Activated T-cell treated with anti-CD3 and anti-CD28 coated beads, Interleukin-2, amount 50 U/mL, for 4 hours (primary cell): ENCODE data around the gene MYO1D. TPM values are rescaled to one million over a fixed set of nuclear protein-coding genes. Genes with fewer than 3 reads are reported as not detected.
"Not testable (repeated sequence)": the region's sequence is repeated elsewhere in the genome, so short reads cannot be mapped to it uniquely, and the experiment has no call there.

Experiments
- ATAC-seq, 2 donors: fragments of 200-7000 bp; cut with Tn5 transposase; one replicate each; pipeline ENCODE4 v1.10.0; 2021
- DNase-seq: peaks from one replicate; pipeline ENCODE4 v3.0.0-alpha.2; 2020
- H3K27me3 Mint-ChIP-seq: one replicate; pipeline ENCODE4 v1.8.0; 2021; ENCODE audit warnings: low read depth, mixed read lengths
- H3K36me3 Mint-ChIP-seq: one replicate; pipeline ENCODE4 v1.8.0; 2022; ENCODE audit warnings: mixed read lengths; ENCODE audit not compliant: insufficient read depth
- H3K4me1 Mint-ChIP-seq: one replicate; pipeline ENCODE4 v1.8.0; 2021; ENCODE audit warnings: low read depth, mixed read lengths
- H3K4me3 Mint-ChIP-seq: one replicate; pipeline ENCODE4 v1.8.0; 2021; ENCODE audit warnings: mild to moderate bottlenecking, moderate library complexity, mixed read lengths
- H3K9me3 Mint-ChIP-seq: one replicate; pipeline ENCODE4 v1.8.0; 2021; ENCODE audit warnings: mixed read lengths
- total RNA-seq, 3 donors: library from RNA; stranded (reverse); gene quantifications; one replicate each; pipeline ENCODE4 v1.2.1, GENCODE V29; 2021

MYO1D gene
- 10 to 100 TPM in 2 of 3 donors, 1 to 10 TPM in 1; 8.5 to 14.6 (median 10.6) TPM for total RNA-seq

DNA sequence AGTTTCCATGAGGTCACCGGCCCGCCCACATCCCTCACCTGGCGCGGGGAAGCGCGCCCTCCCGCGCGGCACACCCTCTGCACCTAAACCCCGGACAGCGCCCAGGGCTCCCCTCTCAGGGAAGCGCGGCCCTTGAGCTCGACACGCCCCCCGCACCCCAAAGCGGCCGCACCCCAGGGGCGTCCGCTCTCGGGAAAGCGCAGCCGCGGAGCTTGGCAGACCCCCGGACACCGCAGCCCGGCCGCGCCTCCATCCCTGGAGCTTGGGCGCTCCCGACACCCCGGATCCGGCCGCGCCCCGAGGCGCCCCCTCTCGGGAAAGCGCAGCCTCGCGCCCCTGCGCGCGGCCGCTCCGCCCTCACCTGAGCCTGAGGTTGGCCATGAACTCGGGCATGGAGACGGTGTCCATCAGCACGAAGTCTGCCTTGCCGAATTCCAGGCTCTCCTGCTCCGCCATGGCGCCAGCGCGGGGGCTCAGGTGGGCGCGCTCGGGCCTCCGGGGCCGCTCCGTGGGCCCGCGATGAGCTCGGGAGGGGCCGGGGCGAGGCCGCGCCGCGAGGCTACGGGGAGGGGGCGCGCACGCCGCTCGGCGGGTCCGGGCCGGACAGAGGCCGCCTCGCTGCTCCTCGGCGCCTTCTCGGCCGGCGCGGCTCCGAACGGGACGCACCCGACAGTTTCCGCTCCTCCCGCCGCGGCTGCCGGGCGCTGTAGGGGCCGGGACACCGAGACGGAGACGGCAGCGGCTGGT lies at the start of gene MYO1D:
TSS of gene MYO1D (minus strand) at position 708 of the 747 bp plus-strand sequence. CDS start at position 456, 252 bp downstream.
- H3K4me3 Mint-ChIP-seq: peak within 1 kb of the TSS; percentile 93
- H3K36me3 Mint-ChIP-seq: no peaks in the 10 kb centered on the region
- ATAC-seq (peak; percentile 57 to 68), DNase-seq (peak; percentile 79)
- no peaks in the 10 kb centered on the region for H3K27me3 Mint-ChIP-seq
- peaks cover 11% of the 10 kb centered on the region for H3K4me1 Mint-ChIP-seq
- H3K9me3 Mint-ChIP-seq: no peaks in the 10 kb centered on the region

DNA sequence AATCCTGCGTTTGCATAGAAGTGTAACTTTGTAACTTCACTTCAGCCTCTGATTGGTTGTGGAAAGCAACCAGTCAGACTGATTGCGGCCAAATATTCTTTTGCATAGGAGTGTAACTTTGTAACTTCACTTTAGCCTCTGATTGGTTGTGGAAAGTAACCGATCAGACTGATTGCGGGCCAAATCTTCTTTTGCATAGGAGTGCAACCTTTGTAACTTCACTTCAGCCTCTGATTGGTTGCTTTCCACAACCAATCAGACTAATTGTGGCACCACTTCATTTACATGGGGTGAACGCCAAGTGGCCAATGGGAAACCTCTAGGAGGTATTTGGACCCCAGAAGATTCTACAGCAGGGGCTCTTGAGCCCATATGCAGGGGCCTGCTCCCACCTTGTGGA lies 49.3 kb upstream of the MYO1D start:
- H3K4me1 Mint-ChIP-seq: peaks cover 3% of the 10 kb centered on the region
- H3K4me3 Mint-ChIP-seq: no peak overlapping the region
- ATAC-seq (no peak), DNase-seq (no peak)
- peaks cover 26% of the 10 kb centered on the region for H3K27me3 Mint-ChIP-seq
- H3K9me3 Mint-ChIP-seq: no peaks in the 10 kb centered on the region
- no peaks in the 10 kb centered on the region for H3K36me3 Mint-ChIP-seq

DNA sequence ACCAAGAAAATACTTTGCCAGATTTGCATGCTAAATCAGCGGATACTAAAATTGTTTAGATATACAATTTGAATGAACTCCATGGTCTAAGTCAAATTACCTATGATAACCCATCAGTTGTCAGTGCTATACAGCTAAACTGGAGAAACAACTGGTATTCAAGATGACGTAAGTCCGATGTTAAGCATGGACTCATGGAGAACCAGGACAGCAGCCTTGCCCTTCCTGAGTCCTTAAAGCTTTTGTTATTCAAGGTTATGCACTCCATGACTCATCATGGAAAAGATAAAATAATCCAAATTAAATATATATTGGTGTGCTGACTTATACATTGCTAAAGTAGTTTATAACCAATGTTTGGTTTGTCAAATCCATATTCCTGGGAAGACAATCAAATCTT lies 47.0 kb upstream of the MYO1D start:
- DNase-seq, H3K4me3 Mint-ChIP-seq, H3K9me3 Mint-ChIP-seq, ATAC-seq, H3K4me1 Mint-ChIP-seq, H3K36me3 Mint-ChIP-seq: not testable (repeated sequence)
- peaks cover 12% of the 10 kb centered on the region for H3K27me3 Mint-ChIP-seq

DNA sequence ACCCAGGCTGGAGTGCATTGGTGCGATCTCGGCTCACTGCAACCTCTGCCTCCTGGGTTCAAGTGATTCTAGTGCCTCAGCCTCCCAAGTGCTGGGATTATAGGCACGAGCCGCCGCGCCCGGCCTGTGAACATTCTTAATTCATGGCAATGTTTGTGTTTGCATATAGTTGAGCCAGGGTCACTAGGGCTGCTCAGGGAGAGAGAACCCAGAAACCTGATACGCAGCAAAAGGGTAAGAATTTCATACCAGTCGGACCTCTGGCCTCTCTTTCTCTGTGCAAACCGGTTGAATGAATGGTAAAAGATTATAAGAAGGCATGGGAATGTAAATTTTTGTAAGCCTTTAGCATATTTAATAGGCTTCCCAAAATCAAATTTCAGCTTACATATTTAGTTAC lies 44.1 kb upstream of the MYO1D start:
- H3K4me3 Mint-ChIP-seq: no peak overlapping the region
- no peak for DNase-seq
- ATAC-seq: no peak
- no peaks in the 10 kb centered on the region for H3K36me3 Mint-ChIP-seq
- no peaks in the 10 kb centered on the region for H3K9me3 Mint-ChIP-seq
- H3K27me3 Mint-ChIP-seq: peaks cover 3% of the 10 kb centered on the region
- H3K4me1 Mint-ChIP-seq: no peaks in the 10 kb centered on the region

DNA sequence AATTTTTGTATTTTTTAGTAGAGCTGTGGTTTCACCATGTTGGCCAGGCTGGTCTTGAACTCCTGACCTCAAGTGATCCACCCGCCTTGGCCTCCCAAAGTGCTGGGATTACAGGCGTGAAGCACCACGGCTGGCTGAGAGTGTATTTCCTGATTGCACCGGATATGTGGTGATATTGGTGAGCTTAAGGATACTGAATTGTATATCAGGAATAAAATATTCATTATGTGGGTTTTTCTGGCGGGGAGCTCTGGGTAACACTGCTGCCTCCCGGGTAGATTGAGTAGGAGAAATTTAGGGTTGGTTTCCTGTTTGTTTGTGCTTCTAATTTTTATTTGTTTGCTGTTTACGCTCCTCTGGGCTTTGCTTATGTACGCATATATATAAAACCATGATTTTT lies 43.4 kb upstream of the MYO1D start:
- H3K4me1 Mint-ChIP-seq: no peaks in the 10 kb centered on the region
- no peak for DNase-seq
- H3K27me3 Mint-ChIP-seq: no peaks in the 10 kb centered on the region
- ATAC-seq: no peak
- H3K9me3 Mint-ChIP-seq: no peaks in the 10 kb centered on the region
- H3K4me3 Mint-ChIP-seq: no peak overlapping the region
- no peaks in the 10 kb centered on the region for H3K36me3 Mint-ChIP-seq

DNA sequence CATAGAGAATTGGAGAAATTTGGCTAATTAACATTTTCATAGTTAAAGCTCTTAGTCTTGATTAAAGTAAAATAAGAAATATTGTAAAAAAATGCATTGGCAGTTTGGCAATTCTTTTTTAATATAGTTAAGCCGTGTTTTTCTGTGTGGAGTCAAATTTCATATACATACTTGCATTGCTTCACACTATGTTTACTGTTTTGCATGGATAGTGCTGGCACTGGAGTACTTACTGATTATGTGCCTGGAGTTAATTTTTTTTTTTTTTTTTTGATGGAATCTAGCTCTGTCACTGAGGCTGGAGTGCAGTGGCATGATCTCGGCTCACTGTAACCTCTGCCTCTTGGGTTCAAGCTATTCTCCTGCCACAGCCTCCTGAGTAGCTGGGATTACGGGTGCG lies 43.0 kb upstream of the MYO1D start:
- not testable (repeated sequence) for H3K27me3 Mint-ChIP-seq, ATAC-seq, DNase-seq, H3K36me3 Mint-ChIP-seq, H3K9me3 Mint-ChIP-seq, H3K4me3 Mint-ChIP-seq, H3K4me1 Mint-ChIP-seq

DNA sequence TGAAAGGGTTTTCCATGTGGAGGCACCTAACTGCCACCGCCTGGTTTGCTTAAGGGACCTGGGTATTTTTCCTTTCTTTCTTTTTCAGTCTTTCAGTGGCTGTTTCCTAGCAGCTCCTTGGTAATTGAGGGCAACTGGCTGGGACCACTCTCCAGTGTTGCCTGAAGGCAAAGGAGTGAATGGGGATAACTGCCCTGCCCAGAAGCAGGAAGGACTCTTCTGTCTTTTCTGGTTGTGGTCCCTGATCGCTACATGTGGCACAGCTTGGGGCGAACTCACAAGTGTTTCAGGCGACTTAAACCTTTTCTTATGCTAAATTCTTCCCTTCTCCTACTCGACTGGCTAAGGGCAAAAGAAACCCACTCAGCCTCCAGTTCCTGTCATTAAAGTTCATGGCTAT lies 40.9 kb upstream of the MYO1D start:
- Mint-ChIP-seq H3K9me3 (no peaks in the 10 kb centered on the region), H3K4me3 (no peak overlapping the region), H3K36me3 (no peaks in the 10 kb centered on the region), H3K27me3 (no peaks in the 10 kb centered on the region), H3K4me1 (peaks cover 5% of the 10 kb centered on the region)
- ATAC-seq (no peak), DNase-seq (no peak)

DNA sequence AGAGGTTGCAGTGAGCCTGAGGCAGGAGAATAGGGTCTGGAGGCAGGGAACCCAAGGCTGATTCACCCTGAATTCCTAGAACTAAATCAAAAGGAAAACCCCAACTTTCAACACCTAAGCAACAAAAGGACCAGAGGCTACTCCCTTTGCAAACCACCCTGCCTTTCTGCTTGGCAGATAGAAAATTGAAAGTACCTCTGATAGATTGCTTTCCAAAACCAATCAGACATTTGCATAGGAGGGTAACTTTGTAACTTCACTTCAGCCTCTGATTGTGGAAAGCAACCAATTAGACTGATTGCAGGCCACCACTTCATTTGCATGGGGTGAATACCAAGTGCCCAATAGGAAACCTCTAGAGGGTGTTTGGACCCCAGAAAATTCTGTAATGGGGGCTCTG lies 40.2 kb upstream of the MYO1D start:
- ATAC-seq: no peak
- H3K36me3 Mint-ChIP-seq: no peaks in the 10 kb centered on the region
- no peak for DNase-seq
- no peak overlapping the region for H3K4me3 Mint-ChIP-seq
- peaks cover 5% of the 10 kb centered on the region for H3K4me1 Mint-ChIP-seq
- H3K9me3 Mint-ChIP-seq: no peaks in the 10 kb centered on the region
- H3K27me3 Mint-ChIP-seq: peaks cover 2% of the 10 kb centered on the region

DNA sequence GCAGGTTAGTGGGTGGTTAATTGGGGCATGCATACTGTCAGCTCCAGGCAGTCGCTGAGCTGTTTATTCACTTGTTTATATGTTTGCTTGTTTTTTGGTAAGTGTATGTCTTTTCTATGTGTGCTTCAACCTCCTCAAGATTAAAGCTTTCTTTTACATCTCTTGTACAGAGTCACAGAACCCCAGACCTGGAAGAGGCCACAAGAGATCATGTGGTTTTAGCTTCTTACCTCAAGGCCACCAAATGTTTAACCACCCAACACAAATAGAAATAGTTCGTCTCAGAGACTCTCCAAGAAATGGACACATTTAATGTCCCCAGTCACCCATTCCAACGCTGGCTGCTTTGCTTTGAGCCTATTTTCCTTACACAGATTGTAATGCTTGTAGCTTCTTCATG lies 39.2 kb upstream of the MYO1D start:
- H3K9me3 Mint-ChIP-seq: no peaks in the 10 kb centered on the region
- H3K4me1 Mint-ChIP-seq: peaks cover 5% of the 10 kb centered on the region
- H3K36me3 Mint-ChIP-seq: no peaks in the 10 kb centered on the region
- ATAC-seq (no peak), DNase-seq (no peak)
- H3K4me3 Mint-ChIP-seq: no peak overlapping the region
- H3K27me3 Mint-ChIP-seq: peaks cover 2% of the 10 kb centered on the region

DNA sequence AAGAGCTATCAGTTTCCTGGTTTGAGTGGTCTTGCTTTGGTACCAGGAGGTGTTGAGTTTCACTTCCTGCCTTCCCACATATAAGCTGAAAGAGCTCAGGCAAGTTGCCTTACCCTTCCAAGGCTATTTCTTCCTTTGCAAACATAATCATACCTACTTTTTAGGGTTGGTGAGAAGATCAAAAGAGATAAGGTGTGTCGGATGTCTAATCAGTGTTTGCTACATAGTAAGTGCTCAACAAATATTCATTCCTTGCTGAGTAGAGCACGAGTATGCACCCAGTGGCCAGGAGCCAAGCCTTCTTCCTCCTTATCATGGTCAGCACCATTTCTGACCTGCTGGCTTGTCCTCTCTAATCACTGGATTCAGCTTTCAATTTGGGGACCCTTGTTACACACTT lies 38.3 kb upstream of the MYO1D start:
- no peak for ATAC-seq
- Mint-ChIP-seq H3K36me3 (no peaks in the 10 kb centered on the region), H3K27me3 (peaks cover 2% of the 10 kb centered on the region), H3K4me3 (no peak overlapping the region), H3K9me3 (no peaks in the 10 kb centered on the region), H3K4me1 (peaks cover 5% of the 10 kb centered on the region)
- DNase-seq: no peak

DNA sequence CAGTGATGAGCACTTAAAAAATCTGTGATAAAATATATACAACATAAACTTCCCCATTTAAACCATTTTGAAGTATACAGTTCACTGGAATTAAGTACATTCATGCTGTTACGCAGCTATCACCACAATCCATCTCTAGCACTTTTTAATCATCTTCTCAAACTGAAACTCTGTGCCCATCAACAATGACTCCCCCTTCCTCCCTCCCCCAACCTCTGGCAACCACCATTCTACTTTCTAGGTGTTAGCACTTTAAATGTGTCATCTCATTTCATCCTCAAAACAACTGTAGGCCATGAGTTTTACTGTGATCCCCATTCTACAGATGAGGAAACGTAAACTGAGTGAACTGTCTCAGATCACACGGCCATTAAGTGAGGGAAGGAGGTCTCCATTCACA lies 37.3 kb upstream of the MYO1D start:
- Mint-ChIP-seq H3K4me1 (peaks cover 5% of the 10 kb centered on the region), H3K36me3 (no peaks in the 10 kb centered on the region), H3K9me3 (no peaks in the 10 kb centered on the region), H3K4me3 (no peak overlapping the region), H3K27me3 (peaks cover 2% of the 10 kb centered on the region)
- ATAC-seq (peak; percentile 71 to 81), DNase-seq (no peak)

DNA sequence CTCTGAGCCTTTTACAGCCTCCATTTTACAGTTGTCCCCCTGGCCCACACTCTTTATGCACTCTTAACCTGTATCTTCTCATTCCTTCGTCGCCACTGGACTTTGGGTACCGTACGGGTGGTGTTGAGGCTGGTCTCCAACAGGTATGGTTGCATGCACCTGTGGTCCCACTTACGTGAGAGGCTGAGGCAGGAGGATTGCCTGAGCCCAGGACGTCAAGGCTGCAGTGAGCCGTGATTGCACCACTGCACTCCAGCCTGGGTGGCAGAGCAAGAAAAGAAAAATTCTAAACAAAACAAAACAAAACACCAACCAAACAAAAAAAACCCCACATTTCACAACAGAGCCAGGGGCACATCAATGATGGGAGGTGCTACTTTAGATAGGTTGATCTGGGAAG lies 36.7 kb upstream of the MYO1D start:
- Mint-ChIP-seq H3K36me3 (no peaks in the 10 kb centered on the region), H3K27me3 (peaks cover 2% of the 10 kb centered on the region), H3K4me1 (peaks cover 5% of the 10 kb centered on the region), H3K9me3 (no peaks in the 10 kb centered on the region), H3K4me3 (no peak overlapping the region)
- DNase-seq (no peak), ATAC-seq (no peak)

DNA sequence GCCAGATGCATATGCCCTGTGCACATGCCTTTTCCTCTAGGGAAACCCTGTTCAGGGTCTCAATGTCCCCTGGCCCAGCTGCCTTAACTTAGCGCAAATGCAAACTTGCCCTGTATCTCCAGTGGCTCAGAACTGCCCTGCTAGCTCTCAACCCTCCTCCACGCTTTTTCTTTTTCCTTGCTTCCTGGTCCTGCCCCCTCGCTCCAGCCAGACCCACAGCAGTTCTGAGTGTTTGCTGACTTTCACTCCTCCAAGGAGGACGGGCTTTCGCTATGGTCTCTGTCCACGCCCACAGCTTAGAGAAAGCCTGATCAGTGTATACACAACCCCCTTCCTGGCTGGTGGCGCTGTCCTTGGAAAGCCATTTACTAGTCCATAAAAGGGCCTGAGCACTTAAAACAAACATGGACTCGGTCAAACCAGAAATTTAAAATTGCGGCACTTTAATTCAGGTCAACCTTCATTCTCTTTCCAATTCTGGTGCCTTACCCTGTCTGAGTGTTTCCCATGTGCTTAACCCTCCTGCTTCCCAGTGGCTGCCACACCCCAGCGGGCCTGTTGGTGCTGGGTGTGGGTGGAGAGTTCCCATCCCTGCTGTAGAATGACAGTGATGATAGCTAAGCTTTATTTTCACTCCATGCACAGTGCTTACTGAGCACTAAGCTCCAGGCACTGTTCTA lies 35.4 kb upstream of the MYO1D start:
- DNase-seq: no peak
- H3K27me3 Mint-ChIP-seq: peaks cover 2% of the 10 kb centered on the region

DNA sequence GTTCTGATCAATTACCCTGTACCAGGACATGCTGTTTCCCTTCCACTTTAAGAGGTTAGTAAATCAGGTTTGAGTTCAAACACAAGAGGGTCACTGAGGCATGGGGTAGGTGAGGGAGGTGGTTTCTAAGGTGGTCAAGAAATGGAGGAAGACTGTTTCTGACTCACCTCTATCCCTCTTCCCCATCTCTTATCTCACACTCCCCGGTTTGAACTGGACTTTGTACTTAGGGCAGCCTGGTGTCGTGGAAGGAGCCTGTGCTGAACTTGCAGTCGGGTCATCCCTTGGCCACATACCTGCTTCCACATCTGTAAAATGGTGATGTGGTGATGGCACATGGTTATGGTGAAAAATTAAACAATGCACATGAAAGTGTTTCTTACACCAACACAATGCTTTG lies 33.8 kb upstream of the MYO1D start:
- DNase-seq (no peak), ATAC-seq (no peak)
- Mint-ChIP-seq H3K27me3 (peaks cover 7% of the 10 kb centered on the region), H3K36me3 (no peaks in the 10 kb centered on the region), H3K4me1 (peaks cover 5% of the 10 kb centered on the region), H3K9me3 (no peaks in the 10 kb centered on the region), H3K4me3 (no peak overlapping the region)

More for the DNA sequence above, 35.4 kb upstream of the MYO1D start:
- H3K36me3 Mint-ChIP-seq: no peaks in the 10 kb centered on the region
- H3K4me3 Mint-ChIP-seq: no peak overlapping the region
- no peak for ATAC-seq
- no peaks in the 10 kb centered on the region for H3K9me3 Mint-ChIP-seq
- H3K4me1 Mint-ChIP-seq: peaks cover 5% of the 10 kb centered on the region

DNA sequence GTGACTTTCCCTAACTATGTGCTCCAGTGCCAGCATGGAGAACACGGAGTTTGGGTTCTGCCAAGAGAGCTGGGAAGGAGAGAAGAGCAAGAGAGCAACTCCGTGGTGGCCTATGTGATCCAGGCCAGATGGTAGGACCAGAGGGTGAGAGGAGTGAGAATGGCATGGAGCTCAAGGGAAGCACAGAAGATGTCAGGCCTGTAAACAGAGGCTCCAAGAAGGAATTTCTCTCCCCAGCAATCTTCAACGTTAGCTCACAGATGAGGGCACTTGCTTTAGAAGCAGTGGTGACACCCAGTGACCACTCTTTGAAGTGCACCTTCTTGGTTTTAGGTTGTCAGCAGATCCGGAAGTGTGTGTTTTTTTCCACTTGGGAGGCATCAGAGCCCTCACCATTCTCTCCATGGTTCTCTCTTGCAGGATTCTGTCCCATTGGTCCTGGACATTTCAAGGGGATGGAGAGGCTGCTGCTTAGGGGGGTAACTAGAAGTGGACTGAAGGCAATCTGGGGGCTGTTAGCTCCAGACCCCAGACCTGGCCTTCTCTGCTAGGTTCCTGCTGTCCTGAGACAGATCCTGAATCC lies 33.0 kb upstream of the MYO1D start:
- peak; percentile 20 for DNase-seq

More for the DNA sequence above, 33.0 kb upstream of the MYO1D start:
- no peaks in the 10 kb centered on the region for H3K9me3 Mint-ChIP-seq
- H3K36me3 Mint-ChIP-seq: no peaks in the 10 kb centered on the region
- ATAC-seq: peak; percentile 51 to 69
- no peak overlapping the region for H3K4me3 Mint-ChIP-seq
- peaks cover 5% of the 10 kb centered on the region for H3K4me1 Mint-ChIP-seq
- peaks cover 7% of the 10 kb centered on the region for H3K27me3 Mint-ChIP-seq
